ENCODE measurements around the gene PGLYRP2. TPM values are rescaled to one million over a fixed set of nuclear protein-coding genes. Genes with fewer than 3 reads are reported as not detected.

The PGLYRP2 gene
- total and polyA plus RNA-seq, 2 experiments from 2014 or later, result not detected

DNA sequence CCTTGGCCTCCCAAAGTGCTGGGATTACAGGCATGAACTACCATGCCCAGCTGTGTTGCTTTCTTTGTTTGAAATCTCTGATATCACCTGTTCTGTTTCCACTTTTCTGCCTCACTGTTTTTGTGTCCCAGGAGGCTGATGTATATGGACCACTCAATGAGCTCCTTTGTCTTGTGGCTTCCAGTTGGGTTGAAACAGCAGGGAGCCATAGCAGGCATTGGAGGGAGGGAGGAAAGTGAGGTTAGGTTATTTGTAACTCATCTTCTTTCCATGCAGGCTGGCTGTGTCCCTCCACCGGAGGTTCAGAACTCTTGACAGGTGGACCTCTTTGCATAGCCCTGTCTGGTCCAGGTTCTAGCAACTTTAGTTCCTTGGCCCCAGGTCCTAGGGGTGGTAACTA is 23.0 kb upstream of the PGLYRP2 start:
- Histone ChIP-seq H3K27me3 (no peaks in the 10 kb centered on the region), H3K79me2 (no peaks in the 10 kb centered on the region), H3K36me3 (replicated peaks; ENCODE audit: insufficient read depth, low read depth) (no peaks in the 10 kb centered on the region), H3K4me1 (ENCODE audit: insufficient read depth) (no peaks in the 10 kb centered on the region), H2AFZ (no peak overlapping the region), H3K27ac (no peak overlapping the region), H3K4me2 (no peak overlapping the region), H3K4me3 (no peak overlapping the region), H3K9me3 (ENCODE audit: low read depth) (no peaks in the 10 kb centered on the region), H3K9me2 (replicated peaks; ENCODE audit: insufficient read depth) (no peaks in the 10 kb centered on the region), H4K20me1 (ENCODE audit: insufficient read depth, poor library complexity, severe bottlenecking) (no peaks in the 10 kb centered on the region)
- TF ChIP-seq EZH2phosphoT487 (IDR thresholded peaks at IDR 0.05; ENCODE audit: low read depth, severe bottlenecking, unreplicated experiment) (no peak), EZH2 (IDR thresholded peaks at IDR 0.05; ENCODE audit: borderline replicate concordance) (no peak)
- TF ChIP-seq, protein P1, sequence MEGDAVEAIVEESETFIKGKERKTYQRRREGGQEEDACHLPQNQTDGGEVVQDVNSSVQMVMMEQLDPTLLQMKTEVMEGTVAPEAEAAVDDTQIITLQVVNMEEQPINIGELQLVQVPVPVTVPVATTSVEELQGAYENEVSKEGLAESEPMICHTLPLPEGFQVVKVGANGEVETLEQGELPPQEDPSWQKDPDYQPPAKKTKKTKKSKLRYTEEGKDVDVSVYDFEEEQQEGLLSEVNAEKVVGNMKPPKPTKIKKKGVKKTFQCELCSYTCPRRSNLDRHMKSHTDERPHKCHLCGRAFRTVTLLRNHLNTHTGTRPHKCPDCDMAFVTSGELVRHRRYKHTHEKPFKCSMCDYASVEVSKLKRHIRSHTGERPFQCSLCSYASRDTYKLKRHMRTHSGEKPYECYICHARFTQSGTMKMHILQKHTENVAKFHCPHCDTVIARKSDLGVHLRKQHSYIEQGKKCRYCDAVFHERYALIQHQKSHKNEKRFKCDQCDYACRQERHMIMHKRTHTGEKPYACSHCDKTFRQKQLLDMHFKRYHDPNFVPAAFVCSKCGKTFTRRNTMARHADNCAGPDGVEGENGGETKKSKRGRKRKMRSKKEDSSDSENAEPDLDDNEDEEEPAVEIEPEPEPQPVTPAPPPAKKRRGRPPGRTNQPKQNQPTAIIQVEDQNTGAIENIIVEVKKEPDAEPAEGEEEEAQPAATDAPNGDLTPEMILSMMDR (IDR thresholded peaks at IDR 0.05; ENCODE audit: poor library complexity), result no peak
- WGBS (ENCODE audit: low lambda C conversion rate, missing lambda C conversion rate), result 95% methylated on average over 1 of the region's 1 CpG
- no peak for DNase-seq (ENCODE audit: low spot score)

DNA sequence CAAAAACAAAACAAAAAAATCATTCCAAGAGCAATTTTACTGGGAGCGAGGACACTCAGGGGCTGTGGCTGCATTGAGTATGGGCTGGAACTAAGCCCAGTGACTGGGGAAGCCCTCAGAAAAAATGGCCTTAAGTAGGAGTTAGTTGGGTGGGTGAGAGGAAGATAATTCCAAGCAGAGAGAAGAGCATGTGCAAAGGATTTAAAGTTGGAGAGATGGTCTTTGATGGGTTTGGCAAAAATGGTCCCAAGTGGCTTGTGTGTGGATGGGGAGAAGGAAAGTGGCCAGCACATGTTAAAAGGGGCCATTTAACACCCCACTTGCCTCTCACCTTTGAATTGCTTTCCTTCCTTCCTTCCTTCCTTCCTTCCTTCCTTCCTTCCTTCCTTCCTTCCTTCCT is 22.3 kb upstream of the PGLYRP2 start:
- no peak for TF ChIP-seq EZH2phosphoT487 (IDR thresholded peaks at IDR 0.05; ENCODE audit: low read depth, severe bottlenecking, unreplicated experiment)
- TF ChIP-seq, protein P1 (IDR thresholded peaks at IDR 0.05; ENCODE audit: poor library complexity), result no peak
- TF ChIP-seq EZH2 (IDR thresholded peaks at IDR 0.05; ENCODE audit: borderline replicate concordance), result no peak
- Histone ChIP-seq H3K27me3 (no peaks in the 10 kb centered on the region), H4K20me1 (ENCODE audit: insufficient read depth, poor library complexity, severe bottlenecking) (no peaks in the 10 kb centered on the region), H3K9me2 (replicated peaks; ENCODE audit: insufficient read depth) (no peaks in the 10 kb centered on the region), H3K27ac (no peak overlapping the region), H3K4me2 (no peak overlapping the region), H3K4me1 (ENCODE audit: insufficient read depth) (no peaks in the 10 kb centered on the region), H3K36me3 (replicated peaks; ENCODE audit: insufficient read depth, low read depth) (no peaks in the 10 kb centered on the region), H3K4me3 (no peak overlapping the region), H3K79me2 (no peaks in the 10 kb centered on the region), H3K9me3 (ENCODE audit: low read depth) (no peaks in the 10 kb centered on the region), H2AFZ (no peak overlapping the region)
- 86% methylated on average over 1 of the region's 1 CpG for WGBS (ENCODE audit: low lambda C conversion rate, missing lambda C conversion rate)
- no peak for DNase-seq (ENCODE audit: low spot score)

DNA sequence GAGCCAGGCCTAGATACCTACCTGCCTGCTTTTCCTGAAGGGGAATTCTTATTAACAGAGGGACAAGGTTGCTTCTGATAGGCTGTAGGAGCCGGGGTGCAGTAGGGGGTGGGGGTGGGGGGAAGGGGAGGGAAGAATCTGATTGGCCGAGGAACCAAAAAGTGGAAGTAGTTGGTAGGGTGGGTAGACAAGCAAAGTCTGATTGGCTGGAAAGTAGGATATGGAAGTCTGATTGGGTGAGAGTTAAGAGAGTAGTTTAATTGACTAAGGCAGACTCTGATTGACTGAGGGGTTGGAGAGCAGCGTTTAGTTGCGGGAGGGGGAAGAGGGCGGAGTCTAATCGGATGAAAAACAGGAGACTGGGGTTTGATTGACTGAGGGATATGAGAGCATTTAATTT is 19.6 kb upstream of the PGLYRP2 start:
- Histone ChIP-seq H3K36me3 (replicated peaks; ENCODE audit: insufficient read depth, low read depth) (no peaks in the 10 kb centered on the region), H3K4me2 (no peak overlapping the region), H3K4me1 (ENCODE audit: insufficient read depth) (no peaks in the 10 kb centered on the region), H3K9me2 (replicated peaks; ENCODE audit: insufficient read depth) (no peaks in the 10 kb centered on the region), H2AFZ (no peak overlapping the region), H3K9me3 (ENCODE audit: low read depth) (no peaks in the 10 kb centered on the region), H3K27me3 (no peaks in the 10 kb centered on the region), H4K20me1 (ENCODE audit: insufficient read depth, poor library complexity, severe bottlenecking) (no peaks in the 10 kb centered on the region), H3K4me3 (no peak overlapping the region), H3K79me2 (no peaks in the 10 kb centered on the region), H3K27ac (no peak overlapping the region)
- TF ChIP-seq, protein P1 (IDR thresholded peaks at IDR 0.05; ENCODE audit: poor library complexity), result no peak
- WGBS (ENCODE audit: low lambda C conversion rate, missing lambda C conversion rate), result 80% methylated on average over 6 of the region's 6 CpGs
- DNase-seq (ENCODE audit: low spot score), result no peak

Data from hepatocyte (in vitro differentiated cells).